Activated T-helper 1 cell treated with anti-CD3 and anti-CD28 coated beads, Interleukin-2, amount 50 U/mL, for 16 hours (primary cell): ENCODE data around the gene SSTR1.

ENCODE experiments used
- DNase-seq, 2 donors: peaks; one replicate each; pipeline ENCODE4 v3.0.0-alpha.2; 2020; ENCODE audit warnings: low read depth in 1 of 2, low spot score in 1 of 2

Gene SSTR1

DNA sequence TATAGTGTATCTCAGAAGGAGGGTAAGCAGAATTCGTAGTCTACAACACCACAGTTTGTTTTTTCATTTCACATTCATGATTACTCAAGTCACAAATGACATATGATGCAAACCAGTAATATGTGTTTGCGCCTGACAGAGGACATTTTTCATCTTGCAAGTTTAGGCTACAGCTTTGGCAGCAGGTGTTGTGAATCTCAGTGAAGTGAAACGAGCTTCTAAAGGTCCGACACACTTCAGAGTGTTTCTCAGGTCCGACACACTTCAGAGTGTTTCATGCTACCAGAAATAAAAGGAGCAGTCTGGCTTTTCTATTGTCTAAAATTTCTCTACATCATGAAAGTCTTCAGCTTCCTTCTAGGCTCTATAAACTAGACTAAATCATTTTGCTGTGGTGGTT, 25.5 kb downstream of the SSTR1 start:
- DNase-seq, result no peak

- no peak for DNase-seq
These were observed 30.6 kb downstream of the SSTR1 start for GRCh38 chr14:38238332-38238731.

DNA sequence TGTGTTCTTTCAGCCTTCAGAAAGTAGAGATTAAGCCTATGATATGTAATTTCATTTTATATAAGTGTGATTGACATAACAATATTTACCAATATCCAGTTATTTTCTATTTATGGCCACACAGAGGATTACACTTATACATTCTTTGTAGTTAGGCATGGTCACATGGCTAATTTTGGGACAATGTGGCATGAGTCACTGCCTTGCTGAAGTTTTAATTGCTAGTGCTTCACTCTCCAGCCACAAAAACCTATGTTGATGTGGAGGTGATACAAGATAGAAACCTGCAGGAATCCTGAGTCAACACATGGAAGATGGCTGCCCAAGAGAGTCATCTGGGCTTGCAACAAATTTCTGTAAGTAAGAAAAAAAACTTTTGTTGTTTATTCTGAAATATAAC, 31.2 kb downstream of the SSTR1 start:
- no peak for DNase-seq

DNA sequence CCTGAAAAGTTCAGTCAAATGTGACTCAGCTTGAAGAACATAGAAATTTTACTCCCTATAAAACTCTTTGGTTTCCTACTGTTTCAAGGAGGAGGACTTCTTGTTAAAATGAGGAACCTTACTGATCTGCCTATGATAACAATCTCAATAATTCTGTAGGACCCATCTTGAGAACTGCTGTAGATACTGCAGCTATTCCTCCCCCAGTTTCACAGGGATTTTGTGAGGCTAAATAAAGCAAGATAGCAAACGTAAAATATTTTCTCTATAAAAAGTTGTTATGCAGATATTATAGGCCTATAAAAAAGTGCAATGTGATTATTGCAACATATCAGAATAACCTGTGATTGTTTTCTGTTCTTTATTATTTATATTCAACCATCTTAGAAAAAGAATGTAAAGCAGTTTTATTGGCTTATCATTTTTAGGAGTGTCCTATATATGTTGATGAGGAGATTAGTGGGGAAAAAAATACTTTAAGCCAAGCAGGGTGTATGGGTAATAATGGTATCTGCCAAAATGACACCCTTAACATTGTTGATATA, 36.1 kb downstream of the SSTR1 start:
- no peak for DNase-seq

DNA sequence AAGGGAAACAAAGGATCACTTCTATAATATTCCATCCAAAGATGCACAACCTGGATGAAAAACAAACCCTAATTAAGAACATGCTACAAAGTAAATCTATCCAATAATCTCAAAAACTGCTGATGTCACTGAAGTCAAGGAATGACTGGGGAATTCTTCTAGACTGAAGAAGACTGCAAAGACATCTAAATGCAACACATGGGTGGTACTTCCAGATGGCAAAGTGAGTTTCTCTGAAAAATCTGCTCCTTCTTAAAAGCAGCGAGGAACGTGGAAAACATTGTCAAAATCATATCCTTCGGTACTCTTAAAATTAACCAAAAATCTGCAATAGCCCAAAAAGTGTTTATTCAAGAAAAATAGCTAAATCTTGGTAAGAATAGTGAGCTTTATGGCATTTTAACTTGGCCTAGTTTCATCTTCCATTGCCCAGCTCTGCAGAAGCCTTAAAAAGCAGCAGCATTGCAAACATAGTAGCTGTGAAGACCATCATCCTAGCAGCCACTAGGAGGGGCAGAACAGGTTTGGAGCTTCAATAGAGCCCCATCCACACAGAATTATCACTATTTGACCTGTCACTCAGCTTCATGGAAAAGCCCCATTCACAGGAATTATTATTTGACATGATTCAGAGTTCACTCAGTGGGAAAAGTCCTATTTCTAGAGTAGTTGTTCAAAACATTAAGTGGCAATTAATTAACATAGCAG, 40.8 kb downstream of the SSTR1 start:
- DNase-seq, result no peak

DNA sequence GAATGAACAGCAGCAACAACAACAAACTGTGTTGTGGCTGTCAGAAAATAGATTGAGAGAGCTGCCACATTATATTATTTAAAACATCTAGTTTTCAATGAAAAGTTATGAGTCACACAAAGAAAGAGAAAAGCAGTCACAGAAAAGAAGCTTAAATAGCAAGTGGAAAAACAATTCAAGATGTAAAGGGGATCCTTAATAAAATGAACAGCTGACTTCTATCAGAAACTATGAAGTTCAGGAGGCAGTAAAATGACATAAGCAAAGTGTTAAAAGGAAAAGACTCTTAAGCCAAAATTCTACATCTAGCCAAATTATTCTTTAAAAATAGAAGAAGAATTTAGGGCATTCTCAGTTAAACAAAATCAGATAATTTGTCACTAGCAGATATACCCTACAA, 42.6 kb downstream of the SSTR1 start:
- DNase-seq, result no peak

DNA sequence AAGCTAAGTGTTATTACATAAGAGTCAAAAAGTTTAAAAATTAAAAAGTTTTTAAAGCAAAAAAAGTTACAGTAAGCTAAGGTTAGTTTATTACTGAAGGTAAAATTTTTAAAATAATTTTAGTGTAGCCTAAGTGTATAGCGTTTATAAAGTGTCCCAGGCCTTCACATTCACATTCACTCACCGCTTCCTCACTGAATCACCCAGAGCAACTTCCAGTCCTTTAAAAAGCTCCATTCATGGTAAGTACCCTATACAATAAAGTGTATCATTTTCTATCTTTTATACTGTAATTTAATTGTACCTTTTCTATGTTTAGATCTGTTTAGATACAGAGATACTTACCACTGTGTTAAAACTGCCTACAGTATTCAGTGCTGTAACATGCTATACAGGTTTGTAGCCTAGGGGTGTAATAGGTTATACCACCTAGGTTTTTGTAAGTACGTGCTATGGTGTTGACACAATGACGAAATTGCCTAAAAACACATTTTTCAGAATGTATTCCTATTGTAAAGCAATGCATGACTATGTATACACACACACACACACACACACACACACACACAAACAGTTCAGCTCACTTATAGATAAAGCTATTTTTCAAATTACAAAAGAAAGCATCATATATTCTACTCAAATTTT, 44.5 kb downstream of the SSTR1 start:
- no peak for DNase-seq

GRCh38 chr14:38253676-38254075, 46.0 kb downstream of the SSTR1 start:
- no peak for DNase-seq

- DNase-seq, result no peak
These were observed 47.1 kb downstream of the SSTR1 start for GRCh38 chr14:38254571-38255407.

DNA sequence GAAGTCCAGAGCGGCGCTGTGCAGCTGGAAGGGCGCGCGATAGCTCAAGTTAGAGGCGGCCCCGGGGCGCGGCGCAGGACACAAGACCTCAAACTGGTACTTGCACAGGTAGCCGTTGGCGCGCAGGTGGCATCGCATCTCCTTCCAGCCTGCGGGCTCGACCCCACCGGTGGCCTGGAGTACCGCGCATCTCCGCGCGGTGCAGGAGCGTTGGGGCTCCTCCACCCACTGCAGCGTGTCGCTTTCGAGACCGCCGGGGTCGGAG, 47.6 kb downstream of the SSTR1 start:
- DNase-seq, result no peak

GRCh38 chr14:38255673-38256532, 48.2 kb downstream of the SSTR1 start, which contains the start of gene CLEC14A:
TSS of gene CLEC14A (minus strand) at chr14:38256093. CDS start at chr14:38256022, 71 bp downstream.
- no peak for DNase-seq

- DNase-seq, result no peak
These were observed 48.8 kb downstream of the SSTR1 start for GRCh38 chr14:38256533-38256840.

DNA sequence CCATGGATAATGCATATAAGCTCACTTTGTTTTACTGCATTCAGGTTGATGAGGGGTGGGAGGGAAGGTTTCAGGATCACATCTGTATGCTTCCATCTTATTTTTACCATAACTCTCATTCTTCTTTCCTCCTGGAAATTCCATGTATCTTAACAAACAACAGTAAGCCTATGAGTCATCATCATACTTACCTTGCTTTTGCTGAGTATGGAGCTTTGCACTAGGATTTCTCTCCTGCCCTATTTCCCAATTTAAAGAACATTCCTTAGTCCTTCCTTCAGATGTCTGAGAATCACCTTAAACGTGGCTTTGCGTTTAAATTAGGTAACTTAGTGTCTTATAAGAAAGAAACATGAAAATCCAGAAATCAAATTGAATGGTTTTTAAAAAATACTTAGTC, 49.8 kb downstream of the SSTR1 start:
- DNase-seq, result no peak

- DNase-seq, result no peak
These were observed 53.9 kb downstream of the SSTR1 start for GRCh38 chr14:38261620-38262019.
